CD4-positive, alpha-beta memory T cell (primary cell): ENCODE data around the gene RSL24D1. TPM values are rescaled to one million over a fixed set of nuclear protein-coding genes. Genes with fewer than 3 reads are reported as not detected.
A peak's percentile ranks its signal among the peaks of the same experiment; 100 is the strongest.

ENCODE experiments used
- CTCF ChIA-PET: fragments of 350-600 bp; sonication (Branson Sonifier 250); formaldehyde crosslinking; loops from one replicate; lab custom pipeline; 2021; ENCODE audit warnings: inconsistent platforms; ENCODE audit not compliant: partially characterized antibody; lab: Charles Lee
- POLR2A ChIA-PET: fragments of 350-600 bp; sonication (Branson Sonifier 250); formaldehyde crosslinking; loops from one replicate; lab custom pipeline; 2021; ENCODE audit not compliant: partially characterized antibody; lab: Charles Lee
- DNase-seq, 5 donors: peaks; one replicate each; pipeline versions ENCODE4 v3.0.0 to v3.0.0-alpha.2; 2020 to 2022; ENCODE audit warnings: mixed read lengths in 1 of 5
- H3K27ac ChIP-seq: one replicate; pipeline ENCODE4 v1.7.0; 2013; ENCODE audit warnings: low read depth, low read length
- H3K27me3 ChIP-seq: 2 replicates; pipeline ENCODE4 v1.7.0; 2013; ENCODE audit warnings: mild to moderate bottlenecking, low read length, moderate library complexity; ENCODE audit not compliant: insufficient read depth
- H3K36me3 ChIP-seq: 2 replicates; pipeline ENCODE4 v1.7.0; 2013; ENCODE audit warnings: mild to moderate bottlenecking, low read length, moderate library complexity; ENCODE audit not compliant: insufficient read depth
- H3K4me1 ChIP-seq: 2 replicates; pipeline ENCODE4 v1.7.0; 2013; ENCODE audit warnings: mild to moderate bottlenecking, low read length, moderate library complexity; ENCODE audit not compliant: insufficient read depth
- H3K4me3 ChIP-seq, 2 donors: one replicate each; pipeline ENCODE4 v1.7.0; 2013; ENCODE audit warnings: low read length in 2 of 2, mild to moderate bottlenecking in 1 of 2
- H3K9me3 ChIP-seq, 2 donors: one replicate each; pipeline ENCODE4 v1.7.0; 2013; ENCODE audit warnings: low read length in 2 of 2, control low read depth in 1 of 2; ENCODE audit not compliant: control insufficient read depth in 1 of 2
- H3K27ac Mint-ChIP-seq, 7 donors: one replicate each; pipeline ENCODE4 v1.8.0; 2020 to 2021; ENCODE audit warnings: mixed read lengths in 7 of 7, mild to moderate bottlenecking in 6 of 7, inconsistent platforms in 3 of 7, moderate library complexity in 3 of 7
- H3K27me3 Mint-ChIP-seq, 2 donors: one replicate each; pipeline ENCODE4 v1.8.0; 2020 to 2021; ENCODE audit warnings: mixed read lengths in 2 of 2
- H3K36me3 Mint-ChIP-seq, 2 donors: one replicate each; pipeline ENCODE4 v1.8.0; 2020 to 2021; ENCODE audit warnings: mixed read lengths in 2 of 2, inconsistent platforms in 1 of 2, mild to moderate bottlenecking in 1 of 2
- H3K4me1 Mint-ChIP-seq, 4 donors: one replicate each; pipeline ENCODE4 v1.8.0; 2020 to 2021; ENCODE audit warnings: mixed read lengths in 4 of 4, mild to moderate bottlenecking in 1 of 4
- H3K4me3 Mint-ChIP-seq, 8 donors: one replicate each; pipeline ENCODE4 v1.8.0; 2020 to 2021; ENCODE audit warnings: mixed read lengths in 8 of 8, mild to moderate bottlenecking in 7 of 8, moderate library complexity in 6 of 8, inconsistent platforms in 3 of 8
- H3K9me3 Mint-ChIP-seq, 8 donors: one replicate each; pipeline ENCODE4 v1.8.0; 2020 to 2021; ENCODE audit warnings: mixed read lengths in 8 of 8, mild to moderate bottlenecking in 5 of 8, inconsistent platforms in 3 of 8, moderate library complexity in 1 of 8
- intact Hi-C: fragments of 100-400 bp; cut with micrococcal nuclease; formaldehyde crosslinking; loops from one replicate; pipeline ENCODE4 v1.15.1; 2023
- polyA plus RNA-seq, 2 donors: library from polyadenylated mRNA; unstranded; fragments of 300-500 nt; fragmentation: Illumina TruSeq; gene quantifications; one replicate each; pipeline ENCODE4 v1.2.3, GENCODE V29; 2021
- total RNA-seq, 2 experiments: library from RNA; stranded (reverse); gene quantifications; one replicate each; pipeline ENCODE4 v1.2.3, GENCODE V29; 2021

The RSL24D1 gene
- total RNA-seq (100 to 1,000 TPM; 103 to 107 TPM), polyA plus RNA-seq (100 to 1,000 TPM in 1 of 2 donors, 10 to 100 TPM in 1; 82.6 to 153 TPM)

DNA sequence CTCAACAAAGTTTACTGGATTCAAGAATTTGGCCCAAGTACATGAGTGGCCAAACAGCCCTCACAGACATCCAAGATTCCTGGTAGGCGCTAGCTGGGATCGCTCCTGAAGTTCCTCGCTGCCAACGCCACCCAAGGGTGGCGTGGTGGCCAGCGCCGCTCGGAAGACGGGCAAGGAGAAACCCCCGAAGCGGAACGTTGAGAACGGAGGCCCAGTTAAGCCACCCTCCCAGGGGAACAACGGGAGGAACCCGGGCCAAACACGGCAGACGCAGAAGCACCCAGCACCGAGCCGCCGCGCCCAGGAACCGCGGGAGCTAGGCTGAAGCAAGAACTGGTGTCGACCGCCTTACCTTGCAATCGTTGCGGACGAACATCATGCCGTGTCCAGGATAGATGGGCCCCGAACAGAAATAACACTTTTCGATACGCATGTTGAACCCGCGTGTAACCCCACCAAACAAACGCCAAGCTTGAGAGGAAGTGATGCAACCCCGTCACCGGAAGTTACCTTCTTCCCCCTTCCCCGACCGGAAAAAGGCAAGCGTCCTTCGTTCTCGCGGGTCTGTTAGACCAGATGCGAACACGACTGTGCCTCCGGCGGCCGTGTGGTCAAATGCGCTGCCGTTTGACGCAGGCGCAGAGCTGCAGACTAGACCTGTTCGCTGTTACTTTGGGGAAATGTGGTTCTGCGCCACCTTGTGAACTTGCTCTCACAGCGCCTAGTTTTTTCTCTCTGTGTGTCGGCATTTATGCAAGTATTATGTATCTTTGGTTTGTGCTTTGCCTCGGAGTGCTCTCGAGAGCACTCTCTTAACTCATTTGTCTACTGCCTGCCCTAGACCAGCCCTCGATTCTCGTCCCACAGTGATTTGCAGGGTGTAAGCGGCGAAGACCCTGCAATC, at the start of gene RSL24D1:
RSL24D1 (minus strand) TSS at position 484 of the 904 bp plus-strand sequence; CDS start at position 433, 51 bp downstream.
- Histone ChIP-seq H3K4me1 (peaks cover 40% of the 10 kb centered on the region), H3K27me3 (no peaks in the 10 kb centered on the region), H3K27ac (peak within 1 kb of the TSS; percentile 87), H3K4me3 (peak within 1 kb of the TSS; percentile 90 to 97), H3K9me3 (no peaks in the 10 kb centered on the region), H3K36me3 (peaks cover 9% of the 10 kb centered on the region)
- peaks cover 0 to 4% (median 0%) of the 10 kb centered on the region in 8 donors for H3K9me3 Mint-ChIP-seq
- intact Hi-C loops: loop anchor here (1.0 to 5.0 kb wide), 6 partner anchors 21 to 1048 kb away; partner anchors contain the start of genes CCPG1, PIERCE2, PIGB and PIGBOS1
- no peak within 1 kb of the TSS for H3K27ac Mint-ChIP-seq
- H3K36me3 Mint-ChIP-seq: peaks cover 4 to 20% of the 10 kb centered on the region in 2 donors
- H3K4me3 Mint-ChIP-seq: no peak within 1 kb of the TSS
- DNase-seq: peak; percentile 94 to 98 (median 97)
- no peaks in the 10 kb centered on the region for H3K27me3 Mint-ChIP-seq
- POLR2A ChIA-PET: interaction anchor here (0.6 to 3.9 kb wide), 29 partner anchors 8 to 1048 kb away, joined by 3 to 48 read pairs (median 5); partner anchors contain the start of genes CCPG1, PIERCE2, PIGB and PIGBOS1
- CTCF ChIA-PET: interaction anchor here (1.5 to 2.8 kb wide), 7 partner anchors 21 to 243 kb away, joined by 3 to 17 read pairs (median 7); partner anchors contain the start of genes CCPG1, PIERCE2, PIGB and PIGBOS1
- H3K4me1 Mint-ChIP-seq: peaks cover 10 to 17% (median 13%) of the 10 kb centered on the region in 4 donors

DNA sequence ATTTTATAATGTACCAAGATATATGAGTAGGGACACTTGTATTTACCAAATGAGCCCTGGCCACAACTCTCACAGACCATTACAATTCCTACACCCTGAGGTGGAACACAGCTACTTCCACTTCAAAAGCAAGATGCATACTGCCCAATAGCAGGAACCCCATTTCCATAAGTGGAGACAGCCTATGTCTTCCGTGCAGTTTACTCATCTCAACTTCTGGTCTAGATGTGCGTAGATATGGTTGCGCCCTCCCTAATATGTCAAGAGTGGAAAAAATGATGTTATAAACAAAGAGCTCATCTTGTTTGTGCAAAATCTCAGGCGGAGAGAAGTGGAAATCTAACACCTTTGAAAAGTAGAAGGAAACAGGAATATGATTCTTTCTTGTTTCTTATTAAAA, 48.3 kb upstream of the RSL24D1 start:
- H3K36me3 ChIP-seq: no peaks in the 10 kb centered on the region
- intact Hi-C loops: no loop called here
- no peak for DNase-seq
- Mint-ChIP-seq H3K4me3 (peak overlapping the region in 1 of 8 donors; percentile 13), H3K4me1 (peaks cover 34 to 72% (median 46%) of the 10 kb centered on the region in 4 donors), H3K36me3 (peaks cover 11 to 18% of the 10 kb centered on the region in 2 donors), H3K27ac (peak overlapping the region in 3 of 7 donors; percentile 30 to 47 (median 38)), H3K27me3 (no peaks in the 10 kb centered on the region), H3K9me3 (peaks cover 0 to 1% (median 0%) of the 10 kb centered on the region in 8 donors)
- no peaks in the 10 kb centered on the region for H3K27me3 ChIP-seq
- no peak overlapping the region for H3K27ac ChIP-seq
- H3K9me3 ChIP-seq: no peaks in the 10 kb centered on the region
- peaks cover 38% of the 10 kb centered on the region for H3K4me1 ChIP-seq
- ChIA-PET CTCF (interaction anchor here (2.0 kb wide), 2 partner anchors 28 to 37 kb away, joined by 4 to 7 read pairs; no protein-coding TSS in a partner anchor), POLR2A (interaction anchor here (0.9 to 3.4 kb wide), 2 partner anchors 22 to 27 kb away, joined by 3 to 10 read pairs; no protein-coding TSS in a partner anchor)
- no peak overlapping the region for H3K4me3 ChIP-seq

DNA sequence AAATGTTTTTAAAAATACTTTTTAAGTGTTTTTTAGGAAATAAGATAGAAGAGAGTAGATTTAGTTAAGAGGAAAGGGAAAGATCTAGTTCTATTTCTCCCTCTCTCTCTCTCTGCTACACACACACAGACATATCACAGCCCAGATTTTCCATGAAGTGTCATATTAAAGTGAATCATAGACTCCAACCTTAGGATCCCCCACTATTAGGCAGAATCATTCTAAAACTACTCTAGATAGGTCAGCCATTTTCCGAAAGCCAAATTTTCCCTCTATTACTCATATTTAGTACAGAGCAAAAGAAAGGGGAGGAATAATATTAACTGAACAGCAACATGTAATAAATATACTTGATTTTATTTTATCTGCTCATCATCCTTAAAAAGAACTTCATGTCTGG, 45.1 kb upstream of the RSL24D1 start:
- POLR2A ChIA-PET: no interaction called here
- Histone ChIP-seq H3K4me3 (no peak overlapping the region), H3K36me3 (no peaks in the 10 kb centered on the region), H3K27me3 (no peaks in the 10 kb centered on the region), H3K4me1 (peaks cover 38% of the 10 kb centered on the region), H3K9me3 (no peaks in the 10 kb centered on the region), H3K27ac (no peak overlapping the region)
- CTCF ChIA-PET: interaction anchor here (1.5 kb wide), 1 partner anchor 19 kb away, joined by 4 read pairs; no protein-coding TSS in a partner anchor
- H3K4me1 Mint-ChIP-seq: peaks cover 29 to 82% (median 47%) of the 10 kb centered on the region in 4 donors
- H3K4me3 Mint-ChIP-seq: no peak overlapping the region
- no peak for DNase-seq
- intact Hi-C loops: no loop called here
- no peaks in the 10 kb centered on the region for H3K27me3 Mint-ChIP-seq
- peak overlapping the region in 3 of 7 donors; percentile 25 to 53 (median 37) for H3K27ac Mint-ChIP-seq
- H3K9me3 Mint-ChIP-seq: no peaks in the 10 kb centered on the region
- peaks cover 11% of the 10 kb centered on the region in 2 donors for H3K36me3 Mint-ChIP-seq

DNA sequence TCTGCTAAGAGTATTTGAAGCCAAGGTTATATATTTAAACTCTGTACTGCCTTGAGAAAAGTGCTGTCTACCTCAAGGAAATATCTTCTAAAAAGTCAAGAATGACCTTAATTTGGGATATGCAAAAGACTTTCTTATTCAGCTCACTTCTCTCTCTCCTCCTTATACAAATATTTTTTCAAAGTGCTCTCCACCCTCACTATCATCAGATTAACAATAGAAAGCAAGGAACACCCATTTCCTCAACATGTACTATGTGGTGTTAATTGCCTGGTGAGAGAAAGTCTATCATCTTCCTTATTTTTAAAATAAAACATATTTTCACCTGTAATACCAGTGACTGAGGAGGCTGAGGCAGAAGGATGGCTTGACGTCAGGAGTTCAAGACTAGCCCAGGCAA, 44.4 kb upstream of the RSL24D1 start:
- Histone ChIP-seq H3K27ac (no peak overlapping the region), H3K36me3 (no peaks in the 10 kb centered on the region), H3K4me1 (peaks cover 35% of the 10 kb centered on the region), H3K9me3 (no peaks in the 10 kb centered on the region), H3K27me3 (no peaks in the 10 kb centered on the region), H3K4me3 (no peak overlapping the region)
- Mint-ChIP-seq H3K27ac (no peak overlapping the region), H3K4me1 (peaks cover 28 to 79% (median 46%) of the 10 kb centered on the region in 4 donors), H3K4me3 (peak overlapping the region in 3 of 8 donors; percentile 0 to 51 (median 39)), H3K27me3 (no peaks in the 10 kb centered on the region), H3K9me3 (no peaks in the 10 kb centered on the region), H3K36me3 (peaks cover 12 to 14% of the 10 kb centered on the region in 2 donors)
- CTCF ChIA-PET: interaction anchor here (0.8 to 1.5 kb wide), 6 partner anchors 10 to 50 kb away, joined by 3 to 9 read pairs (median 5); no protein-coding TSS in a partner anchor
- POLR2A ChIA-PET: interaction anchor here (0.8 to 1.5 kb wide), 3 partner anchors 10 to 36 kb away, joined by 3 to 6 read pairs (median 3); no protein-coding TSS in a partner anchor
- intact Hi-C loops: no loop called here
- no peak for DNase-seq

DNA sequence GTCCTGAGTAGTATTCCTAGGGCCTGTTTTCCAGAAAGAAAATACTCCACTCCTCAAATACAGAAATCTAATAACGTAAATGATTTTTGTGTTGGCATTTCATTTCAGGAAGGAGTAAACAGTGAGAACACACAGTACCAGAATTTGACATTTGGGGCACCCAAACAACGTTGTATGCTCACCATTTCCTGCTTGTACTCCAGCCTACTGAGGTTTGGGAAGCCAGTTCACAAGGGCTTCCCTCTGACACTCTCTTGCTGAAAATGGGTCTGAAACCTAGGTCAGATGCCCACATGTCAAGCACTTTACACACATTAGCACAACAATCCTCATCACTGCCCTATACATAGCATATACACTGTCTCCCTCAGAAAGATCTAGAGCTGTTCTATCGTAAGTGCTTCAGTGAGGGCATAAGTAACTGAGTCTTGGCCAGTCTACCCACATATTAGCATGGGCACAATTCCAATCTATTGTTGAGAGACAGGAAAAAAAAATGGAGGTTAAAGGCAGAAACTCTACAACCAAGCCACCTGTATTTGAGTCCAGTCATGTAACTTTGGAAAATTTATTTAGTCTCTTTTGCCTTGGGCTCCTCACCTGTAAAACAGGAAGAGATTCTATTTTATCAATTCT, 43.5 kb upstream of the RSL24D1 start:
- Mint-ChIP-seq H3K9me3 (no peaks in the 10 kb centered on the region), H3K36me3 (peaks cover 12 to 13% of the 10 kb centered on the region in 2 donors), H3K27ac (peak overlapping the region in 5 of 7 donors; percentile 38 to 80 (median 58)), H3K4me3 (peak overlapping the region in 4 of 8 donors; percentile 14 to 71 (median 60)), H3K27me3 (no peaks in the 10 kb centered on the region), H3K4me1 (peaks cover 29 to 71% (median 47%) of the 10 kb centered on the region in 4 donors)
- H3K27ac ChIP-seq: no peak overlapping the region
- H3K9me3 ChIP-seq: no peaks in the 10 kb centered on the region
- ChIA-PET POLR2A (interaction anchor here (0.6 to 1.5 kb wide), 4 partner anchors 9 to 43 kb away, joined by 3 to 6 read pairs (median 4); no protein-coding TSS in a partner anchor), CTCF (interaction anchor here (0.8 to 1.5 kb wide), 7 partner anchors 9 to 51 kb away, joined by 3 to 9 read pairs (median 4); no protein-coding TSS in a partner anchor)
- H3K4me1 ChIP-seq: peaks cover 35% of the 10 kb centered on the region
- H3K36me3 ChIP-seq: no peaks in the 10 kb centered on the region
- H3K4me3 ChIP-seq: no peak overlapping the region
- no peak for DNase-seq
- H3K27me3 ChIP-seq: no peaks in the 10 kb centered on the region
- intact Hi-C loops: no loop called here

DNA sequence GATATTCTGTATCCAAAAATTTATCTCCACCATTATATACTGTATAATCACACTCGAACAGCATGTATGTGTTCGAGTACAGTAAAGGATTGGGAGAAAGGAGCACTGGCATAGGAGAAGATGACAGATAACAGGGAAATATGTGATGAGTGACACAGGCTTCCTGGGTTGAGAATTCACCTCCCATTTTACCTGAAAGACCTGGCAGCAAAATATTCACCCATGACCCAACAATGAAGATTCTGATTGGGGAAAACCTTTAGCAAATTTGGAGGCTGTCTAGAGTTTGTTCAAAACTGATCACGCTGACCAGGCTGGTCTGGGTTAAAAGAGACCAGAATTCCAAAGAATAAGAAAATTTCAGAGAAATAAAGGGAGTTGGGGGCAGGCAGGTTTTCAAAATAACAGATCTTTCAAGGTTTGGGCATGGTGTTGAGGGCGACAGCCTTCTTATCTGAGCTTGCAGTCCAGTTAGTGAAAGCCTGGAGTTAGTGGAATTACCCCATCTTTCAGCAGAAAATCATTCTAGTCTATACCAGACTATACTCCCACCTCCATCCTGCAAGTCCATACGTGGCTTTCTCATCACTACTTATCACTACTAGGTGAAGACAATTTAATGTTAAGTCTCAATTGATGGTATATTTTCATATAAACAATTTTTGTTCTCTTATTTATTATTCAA, 42.8 kb upstream of the RSL24D1 start:
- H3K27me3 ChIP-seq: no peaks in the 10 kb centered on the region
- ChIA-PET POLR2A (interaction anchor here (1.5 kb wide), 1 partner anchor 28 kb away, joined by 6 read pairs; no protein-coding TSS in a partner anchor), CTCF (interaction anchor here (1.5 kb wide), 2 partner anchors 9 to 11 kb away, joined by 3 to 6 read pairs; no protein-coding TSS in a partner anchor)
- no peaks in the 10 kb centered on the region for H3K9me3 Mint-ChIP-seq
- H3K27me3 Mint-ChIP-seq: no peaks in the 10 kb centered on the region
- peaks cover 27 to 65% (median 41%) of the 10 kb centered on the region in 4 donors for H3K4me1 Mint-ChIP-seq
- H3K27ac Mint-ChIP-seq: peak overlapping the region in 2 of 7 donors; percentile 38 to 64
- no peak overlapping the region for H3K27ac ChIP-seq
- DNase-seq: no peak
- H3K4me3 Mint-ChIP-seq: peak overlapping the region in 1 of 8 donors; percentile 9
- peaks cover 35% of the 10 kb centered on the region for H3K4me1 ChIP-seq
- intact Hi-C loops: no loop called here
- peaks cover 10 to 15% of the 10 kb centered on the region in 2 donors for H3K36me3 Mint-ChIP-seq
- H3K36me3 ChIP-seq: no peaks in the 10 kb centered on the region
- H3K4me3 ChIP-seq: no peak overlapping the region
- no peaks in the 10 kb centered on the region for H3K9me3 ChIP-seq
